ENCODE measurements around the gene HHEX.

The HHEX gene

DNA sequence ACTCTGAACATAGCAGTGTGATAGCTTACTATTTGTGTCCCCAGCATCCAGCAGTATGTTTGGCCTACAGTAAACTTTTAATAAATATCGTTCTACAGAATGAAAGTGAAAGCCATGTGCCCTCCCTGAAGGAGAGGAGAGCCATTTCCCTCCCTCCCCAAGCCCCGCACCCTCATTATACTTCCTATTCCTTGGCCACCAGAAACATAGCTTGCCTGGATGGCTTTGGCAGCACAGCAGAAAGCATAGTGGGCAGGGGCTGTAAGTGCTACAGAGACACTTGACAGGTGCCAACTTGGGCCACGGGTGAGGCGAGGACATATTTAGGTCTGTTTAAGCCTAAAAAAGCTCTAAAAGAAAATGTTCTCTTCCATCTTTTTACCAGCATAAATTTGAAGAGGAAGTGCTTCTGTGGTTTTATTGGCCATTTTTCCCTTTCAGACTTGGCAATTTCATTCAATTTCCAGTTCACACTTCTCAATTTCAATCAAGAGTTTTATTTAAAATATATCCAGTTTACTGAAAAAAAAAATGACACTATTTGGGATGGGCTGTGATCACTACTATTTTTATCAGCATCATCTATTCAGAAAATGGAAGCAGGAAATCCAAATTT lies 12.7 kb downstream of the HHEX start:
- DNase-seq (ENCODE audit: extremely low read depth, low read depth), result no peak
- TF ChIP-seq, protein P1, sequence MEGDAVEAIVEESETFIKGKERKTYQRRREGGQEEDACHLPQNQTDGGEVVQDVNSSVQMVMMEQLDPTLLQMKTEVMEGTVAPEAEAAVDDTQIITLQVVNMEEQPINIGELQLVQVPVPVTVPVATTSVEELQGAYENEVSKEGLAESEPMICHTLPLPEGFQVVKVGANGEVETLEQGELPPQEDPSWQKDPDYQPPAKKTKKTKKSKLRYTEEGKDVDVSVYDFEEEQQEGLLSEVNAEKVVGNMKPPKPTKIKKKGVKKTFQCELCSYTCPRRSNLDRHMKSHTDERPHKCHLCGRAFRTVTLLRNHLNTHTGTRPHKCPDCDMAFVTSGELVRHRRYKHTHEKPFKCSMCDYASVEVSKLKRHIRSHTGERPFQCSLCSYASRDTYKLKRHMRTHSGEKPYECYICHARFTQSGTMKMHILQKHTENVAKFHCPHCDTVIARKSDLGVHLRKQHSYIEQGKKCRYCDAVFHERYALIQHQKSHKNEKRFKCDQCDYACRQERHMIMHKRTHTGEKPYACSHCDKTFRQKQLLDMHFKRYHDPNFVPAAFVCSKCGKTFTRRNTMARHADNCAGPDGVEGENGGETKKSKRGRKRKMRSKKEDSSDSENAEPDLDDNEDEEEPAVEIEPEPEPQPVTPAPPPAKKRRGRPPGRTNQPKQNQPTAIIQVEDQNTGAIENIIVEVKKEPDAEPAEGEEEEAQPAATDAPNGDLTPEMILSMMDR (IDR thresholded peaks at IDR 0.05; ENCODE audit: low read depth, low read length), result no peak

DNA sequence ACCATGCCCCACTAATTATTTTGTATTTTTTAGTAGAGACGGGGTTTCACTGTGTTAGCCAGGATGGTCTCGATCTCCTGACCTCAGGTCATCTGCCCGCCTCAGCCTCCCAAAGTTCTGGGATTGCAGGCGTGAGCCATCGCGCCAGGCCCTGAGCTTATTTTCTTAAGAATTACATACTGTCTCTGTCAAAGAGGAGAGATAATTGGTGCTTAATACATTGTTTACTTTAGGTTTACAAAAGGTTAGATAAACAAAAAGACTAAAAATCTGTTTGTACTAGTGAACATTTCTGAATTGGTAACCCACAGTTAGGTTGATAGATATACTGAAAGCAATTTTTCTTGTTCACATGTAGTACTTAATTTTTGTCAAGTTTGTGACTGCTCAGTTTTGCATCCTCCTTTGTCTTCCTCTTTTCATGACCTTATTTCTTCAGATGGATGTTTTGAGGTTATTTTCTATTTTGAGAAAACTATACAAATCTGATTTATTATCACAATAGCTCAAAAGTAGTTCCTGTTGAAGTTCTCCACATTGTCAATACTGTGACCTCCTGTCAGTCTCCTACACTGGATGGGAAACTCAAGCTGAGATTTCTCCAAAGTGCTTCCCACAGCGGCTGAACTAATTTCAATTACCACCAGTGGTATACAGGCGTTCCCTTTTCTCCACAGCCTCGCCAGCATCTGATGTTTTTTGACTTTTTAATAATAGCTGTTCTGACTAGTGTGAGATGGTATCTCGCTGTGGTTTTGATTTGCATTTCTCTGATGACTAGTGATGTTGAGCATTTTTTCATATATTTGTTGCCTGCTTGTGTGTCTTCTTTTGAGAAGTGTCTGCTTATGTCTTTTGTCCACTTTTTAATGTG lies 22.5 kb downstream of the HHEX start:
- TF ChIP-seq, protein P1 (IDR thresholded peaks at IDR 0.05; ENCODE audit: low read depth, low read length), result no peak
- no peak for DNase-seq (ENCODE audit: extremely low read depth, low read depth)

DNA sequence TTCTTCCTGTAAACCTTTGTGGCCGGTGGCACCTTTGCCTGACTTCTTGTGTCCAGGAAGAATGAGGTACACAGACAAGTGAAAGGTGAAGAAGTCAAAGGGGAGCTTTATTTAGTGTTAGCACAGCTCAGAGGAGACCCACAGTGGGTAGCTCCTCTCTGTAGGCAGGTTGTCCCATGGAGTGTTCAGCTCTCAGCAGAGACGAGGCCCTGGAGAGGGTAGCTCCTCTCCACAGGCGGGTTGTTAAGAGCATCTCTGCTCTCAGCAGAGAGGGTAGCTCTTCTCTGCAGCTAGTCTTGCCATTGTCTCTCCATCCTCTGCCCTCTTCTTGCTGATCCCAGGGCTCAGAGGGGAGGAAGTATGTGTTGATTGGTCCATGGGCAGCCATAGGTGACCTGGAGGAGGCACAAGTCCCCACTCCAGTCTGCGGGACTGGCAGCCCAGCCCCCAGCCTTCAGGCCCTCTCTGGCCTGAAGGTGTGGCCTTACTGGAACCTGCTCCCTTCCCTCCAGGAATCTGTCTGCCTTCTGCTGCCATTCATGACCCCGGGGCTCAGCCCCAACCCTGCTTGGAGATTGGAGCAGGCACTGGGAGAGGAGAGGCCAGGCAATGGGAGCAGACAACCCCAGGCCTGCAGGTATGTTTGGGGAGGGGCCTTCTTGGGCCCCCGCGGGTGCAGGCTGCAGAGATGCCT lies 24.5 kb downstream of the HHEX start:
- TF ChIP-seq, protein P1 (IDR thresholded peaks at IDR 0.05; ENCODE audit: low read depth, low read length), result no peak
- no peak for DNase-seq (ENCODE audit: extremely low read depth, low read depth)

DNA sequence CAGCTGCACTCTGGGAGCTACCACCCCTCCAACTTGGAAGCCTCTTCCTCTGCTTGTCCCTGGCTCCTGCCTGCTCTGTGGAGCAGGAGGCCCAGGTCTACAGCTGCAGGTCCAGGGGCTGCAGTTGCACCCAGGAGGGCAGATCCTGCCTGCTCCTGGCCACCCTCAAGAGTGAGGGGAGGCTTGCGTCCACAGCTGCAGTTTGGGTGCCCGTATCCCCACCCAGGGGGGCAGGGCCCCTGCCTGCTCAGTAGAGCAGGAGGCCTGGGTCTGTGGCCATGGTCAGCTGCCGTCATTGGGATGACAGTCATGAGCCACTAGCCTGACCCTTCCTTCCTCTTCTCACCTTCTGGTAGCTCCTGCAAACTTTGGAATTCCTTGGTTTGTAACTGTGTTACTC lies 25.1 kb downstream of the HHEX start:
- TF ChIP-seq, protein P1 (IDR thresholded peaks at IDR 0.05; ENCODE audit: low read depth, low read length), result no peak
- no peak for DNase-seq (ENCODE audit: extremely low read depth, low read depth)

DNA sequence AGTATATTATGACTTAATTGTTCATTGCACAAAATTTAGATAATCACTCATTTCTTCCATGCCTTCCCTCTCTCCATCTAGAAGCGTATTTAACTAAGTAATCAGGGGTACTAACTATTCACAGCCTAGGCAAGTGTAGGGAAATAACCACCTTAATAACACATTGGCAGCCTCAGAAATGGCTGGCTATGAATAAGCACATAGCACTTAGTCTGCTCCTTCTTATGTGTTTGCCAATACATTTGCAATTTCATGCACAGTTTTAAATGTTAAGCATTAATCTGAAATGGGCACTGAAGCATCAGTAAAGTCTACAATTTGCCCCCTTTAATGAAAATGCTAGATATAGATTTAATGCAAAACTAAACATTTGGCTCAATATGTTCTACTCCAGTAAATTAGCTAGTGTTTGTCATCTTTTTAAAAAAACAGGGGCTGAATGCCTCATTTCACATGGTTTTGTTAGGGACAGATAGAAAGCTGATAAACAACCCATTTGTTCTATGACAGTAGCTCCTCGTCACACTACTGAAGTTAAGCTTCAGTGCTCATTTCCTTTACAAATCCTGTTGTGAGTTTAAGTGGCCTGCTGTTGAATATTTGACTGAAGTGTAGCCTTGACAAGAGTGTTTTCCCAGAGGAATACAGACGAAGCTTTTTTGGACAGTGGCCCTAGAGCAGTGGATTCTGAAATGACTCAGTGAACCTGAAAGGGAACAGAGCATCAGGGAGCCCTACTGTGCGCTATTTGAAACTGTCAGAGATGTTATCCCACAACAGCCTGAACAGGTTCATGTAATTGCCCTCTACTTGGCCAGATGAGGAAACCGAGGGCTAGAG lies 30.5 kb downstream of the HHEX start:
- TF ChIP-seq, protein P1 (IDR thresholded peaks at IDR 0.05; ENCODE audit: low read depth, low read length), result no peak
- DNase-seq (ENCODE audit: extremely low read depth, low read depth), result no peak

DNA sequence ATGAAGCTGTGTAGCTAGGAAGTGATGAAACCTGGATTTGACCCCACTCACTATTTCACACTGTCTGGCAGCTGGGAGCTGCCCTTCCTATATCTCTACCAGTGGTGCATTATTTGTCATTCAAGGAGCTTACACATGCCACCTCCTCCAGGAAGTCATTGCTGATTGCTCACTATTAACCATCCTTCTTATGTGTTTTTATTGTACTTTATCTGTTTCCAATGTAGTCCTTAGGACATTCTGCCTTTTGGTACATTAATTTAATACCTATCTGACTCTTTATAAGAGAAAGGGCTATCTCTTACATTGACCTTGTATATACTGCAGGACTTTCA lies 31.0 kb downstream of the HHEX start:
- TF ChIP-seq, protein P1 (IDR thresholded peaks at IDR 0.05; ENCODE audit: low read depth, low read length), result no peak
- DNase-seq (ENCODE audit: extremely low read depth, low read depth), result no peak
